Astrocyte (in vitro differentiated cells and primary cell): ENCODE measurements around the gene CD82. TPM values are rescaled to one million over a fixed set of nuclear protein-coding genes. Genes with fewer than 3 reads are reported as not detected.
A peak's percentile ranks its signal among the peaks of the same experiment; 100 is the strongest.

ENCODE experiments used
- DNase-seq: peaks from one replicate; pipeline ENCODE4 v3.0.0-alpha.2; 2010; ENCODE audit warnings: low read depth
- FAIRE-seq: peaks from 2 replicates; lab custom pipeline; 2011; peaks lifted over from hg19 to GRCh38; lab: Jason Lieb, UNC
- H2AFZ ChIP-seq: 2 replicates; pipeline ENCODE4 v1.6.0; 2012; ENCODE audit warnings: low read depth, low read length, inconsistent platforms
- H3K27ac ChIP-seq: 2 replicates; pipeline ENCODE4 v1.5.1; 2011; ENCODE audit warnings: low read depth, low read length, inconsistent platforms
- H3K27me3 ChIP-seq: 2 replicates; pipeline ENCODE4 v1.6.0; 2011; ENCODE audit warnings: low read length, inconsistent platforms; ENCODE audit not compliant: insufficient read depth
- H3K36me3 ChIP-seq: 2 replicates; pipeline ENCODE4 v1.5.1; 2011; ENCODE audit warnings: low read length, inconsistent platforms; ENCODE audit not compliant: insufficient read depth
- H3K4me1 ChIP-seq: 2 replicates; pipeline ENCODE4 v1.5.1; 2011; ENCODE audit warnings: low read length, inconsistent platforms; ENCODE audit not compliant: insufficient read depth
- H3K4me2 ChIP-seq: 2 replicates; pipeline ENCODE4 v1.6.0; 2012; ENCODE audit warnings: low read length, inconsistent platforms
- H3K4me3 ChIP-seq: 2 replicates; pipeline ENCODE4 v1.5.1; 2011; ENCODE audit warnings: low read depth, mild to moderate bottlenecking, low read length, inconsistent platforms; ENCODE audit not compliant: insufficient read depth
- H3K79me2 ChIP-seq: 2 replicates; pipeline ENCODE4 v1.6.0; 2012; ENCODE audit warnings: mild to moderate bottlenecking, low read length, inconsistent platforms; ENCODE audit not compliant: insufficient read depth
- H3K9ac ChIP-seq: 2 replicates; pipeline ENCODE4 v1.6.0; 2012; ENCODE audit warnings: mild to moderate bottlenecking, low read length, inconsistent platforms
- H3K9me3 ChIP-seq: 2 replicates; pipeline ENCODE4 v1.5.1; 2012; ENCODE audit warnings: low read depth, mild to moderate bottlenecking, low read length, inconsistent platforms; ENCODE audit not compliant: insufficient read depth
- H4K20me1 ChIP-seq: 2 replicates; pipeline ENCODE4 v1.6.0; 2012; ENCODE audit warnings: low read length, inconsistent platforms; ENCODE audit not compliant: insufficient read depth
- H3K27ac Mint-ChIP-seq: one replicate; pipeline ENCODE4 v1.8.0; 2021; ENCODE audit warnings: mild to moderate bottlenecking, mixed read lengths; ENCODE audit not compliant: unreplicated experiment
- H3K27me3 Mint-ChIP-seq: one replicate; pipeline ENCODE4 v1.8.0; 2021; ENCODE audit warnings: low read depth, mixed read lengths; ENCODE audit not compliant: unreplicated experiment
- H3K36me3 Mint-ChIP-seq: one replicate; pipeline ENCODE4 v1.8.0; 2021; ENCODE audit warnings: low read depth, mixed read lengths; ENCODE audit not compliant: unreplicated experiment
- H3K4me1 Mint-ChIP-seq: one replicate; pipeline ENCODE4 v1.8.0; 2021; ENCODE audit warnings: low read depth, mixed read lengths; ENCODE audit not compliant: unreplicated experiment
- H3K4me3 Mint-ChIP-seq: one replicate; pipeline ENCODE4 v1.8.0; 2021; ENCODE audit warnings: mild to moderate bottlenecking, moderate library complexity, mixed read lengths; ENCODE audit not compliant: unreplicated experiment
- H3K9me3 Mint-ChIP-seq: one replicate; pipeline ENCODE4 v1.8.0; 2021; ENCODE audit warnings: mild to moderate bottlenecking, mixed read lengths; ENCODE audit not compliant: unreplicated experiment
- CTCF ChIP-seq: IDR thresholded peaks from 2 replicates; pipeline ENCODE4 v1.5.1; 2011; ENCODE audit warnings: low read depth, mild to moderate bottlenecking, inconsistent platforms, low read length, moderate library complexity; ENCODE audit not compliant: insufficient read depth
- EZH2 ChIP-seq: IDR thresholded peaks from 2 replicates; pipeline ENCODE4 v1.6.1; 2012; ENCODE audit warnings: mild to moderate bottlenecking, low read length, inconsistent platforms; ENCODE audit not compliant: insufficient read depth
- total RNA-seq: library from RNA; stranded (reverse); gene quantifications from 2 replicates; pipeline ENCODE4 v1.2.1, GENCODE V29; 2021

The CD82 gene
- total RNA-seq, 1 donor from 2014 or later: 74.5 TPM

- Histone ChIP-seq H3K9me3 (no peaks in the 10 kb centered on the region), H3K27me3 (peaks cover under 1% of the 10 kb centered on the region), H3K4me2 (no peak overlapping the region), H3K79me2 (no peaks in the 10 kb centered on the region), H2AFZ (no peak overlapping the region), H3K4me1 (peaks cover 52% of the 10 kb centered on the region), H3K9ac (no peak overlapping the region), H3K4me3 (no peak overlapping the region), H4K20me1 (peaks cover 3% of the 10 kb centered on the region), H3K27ac (no peak overlapping the region), H3K36me3 (no peaks in the 10 kb centered on the region)
- FAIRE-seq (no peak), DNase-seq (peak; percentile 27)
- H3K4me1 Mint-ChIP-seq: peaks cover 60% of the 10 kb centered on the region
- H3K36me3 Mint-ChIP-seq: peaks cover 6% of the 10 kb centered on the region
- no peaks in the 10 kb centered on the region for H3K9me3 Mint-ChIP-seq
- H3K27me3 Mint-ChIP-seq: no peaks in the 10 kb centered on the region
- no peak overlapping the region for H3K27ac Mint-ChIP-seq
- H3K4me3 Mint-ChIP-seq: no peak overlapping the region
- TF ChIP-seq EZH2: no peak
- no peak for TF ChIP-seq CTCF
Measured at GRCh38 chr11:44573333-44573732, 7.9 kb downstream of the CD82 start.

GRCh38 chr11:44574610-44575287 is 9.3 kb downstream of the CD82 start:
- H3K4me2 ChIP-seq: peak overlapping the region; percentile 76

More at GRCh38 chr11:44574610-44575287, 9.3 kb downstream of the CD82 start:
- Mint-ChIP-seq H3K27me3 (peaks cover under 1% of the 10 kb centered on the region), H3K4me1 (peaks cover 51% of the 10 kb centered on the region), H3K27ac (peak overlapping the region; percentile 99), H3K4me3 (peak overlapping the region; percentile 48), H3K36me3 (peaks cover 6% of the 10 kb centered on the region), H3K9me3 (no peaks in the 10 kb centered on the region)
- FAIRE-seq: peak; percentile 83
- Histone ChIP-seq H3K4me1 (peaks cover 38% of the 10 kb centered on the region), H3K27ac (peak overlapping the region; percentile 91), H3K9ac (peak overlapping the region; percentile 75), H3K79me2 (no peaks in the 10 kb centered on the region), H2AFZ (no peak overlapping the region), H3K36me3 (no peaks in the 10 kb centered on the region), H3K4me3 (peak overlapping the region; percentile 14), H3K9me3 (no peaks in the 10 kb centered on the region), H4K20me1 (peaks cover 3% of the 10 kb centered on the region), H3K27me3 (peaks cover 3% of the 10 kb centered on the region)
- DNase-seq: peak; percentile 98
- no peak for TF ChIP-seq EZH2
- TF ChIP-seq CTCF: no peak
